GM12872 (cell line): ENCODE measurements around the gene PRKN.

Source experiments
- CTCF ChIP-seq: IDR thresholded peaks from 3 replicates; pipeline ENCODE4 v1.5.1; 2011; ENCODE audit warnings: low read depth, mild to moderate bottlenecking, low read length, moderate library complexity; ENCODE audit not compliant: insufficient read depth

The PRKN gene

GRCh38 chr6:162435071-162435470 lies 292.5 kb downstream of the PRKN start:
- no peak for TF ChIP-seq CTCF

GRCh38 chr6:162421004-162421403 lies 306.6 kb downstream of the PRKN start:
- TF ChIP-seq CTCF = no peak

DNA sequence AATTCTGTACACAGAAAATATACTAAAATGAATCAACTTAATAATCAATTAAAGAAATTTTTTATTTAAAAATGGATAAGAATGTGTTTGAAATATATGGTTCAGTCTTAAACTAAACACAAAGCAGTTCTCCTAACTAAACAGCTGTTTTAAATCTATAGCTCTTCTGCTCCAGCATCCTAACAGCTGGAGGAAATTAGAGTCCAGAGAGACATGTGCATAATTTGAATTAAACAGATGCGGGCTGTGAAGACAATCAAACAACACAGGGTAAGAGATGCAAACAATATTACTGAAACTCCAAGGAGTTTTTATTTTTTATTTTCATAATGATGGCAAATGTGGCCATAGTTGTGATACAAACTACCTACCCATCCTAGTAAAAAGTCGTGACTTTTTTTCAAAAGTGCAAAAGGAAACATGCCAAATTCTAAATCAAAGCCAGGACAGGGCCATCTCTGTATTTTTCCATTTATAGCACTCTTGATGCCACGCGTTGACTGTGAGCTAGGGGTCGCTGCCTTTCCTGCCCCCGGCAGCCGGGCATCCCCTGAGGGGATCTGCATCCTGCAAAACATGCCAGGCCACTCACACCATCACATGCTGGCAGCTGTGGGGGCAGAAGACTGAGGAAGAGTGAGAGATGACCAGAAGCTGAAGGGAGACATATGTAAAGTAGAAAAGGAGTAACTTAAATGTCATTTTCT lies 310.6 kb downstream of the PRKN start:
- no peak for TF ChIP-seq CTCF

GRCh38 chr6:162416307-162416706 lies 311.3 kb downstream of the PRKN start:
- no peak for TF ChIP-seq CTCF

DNA sequence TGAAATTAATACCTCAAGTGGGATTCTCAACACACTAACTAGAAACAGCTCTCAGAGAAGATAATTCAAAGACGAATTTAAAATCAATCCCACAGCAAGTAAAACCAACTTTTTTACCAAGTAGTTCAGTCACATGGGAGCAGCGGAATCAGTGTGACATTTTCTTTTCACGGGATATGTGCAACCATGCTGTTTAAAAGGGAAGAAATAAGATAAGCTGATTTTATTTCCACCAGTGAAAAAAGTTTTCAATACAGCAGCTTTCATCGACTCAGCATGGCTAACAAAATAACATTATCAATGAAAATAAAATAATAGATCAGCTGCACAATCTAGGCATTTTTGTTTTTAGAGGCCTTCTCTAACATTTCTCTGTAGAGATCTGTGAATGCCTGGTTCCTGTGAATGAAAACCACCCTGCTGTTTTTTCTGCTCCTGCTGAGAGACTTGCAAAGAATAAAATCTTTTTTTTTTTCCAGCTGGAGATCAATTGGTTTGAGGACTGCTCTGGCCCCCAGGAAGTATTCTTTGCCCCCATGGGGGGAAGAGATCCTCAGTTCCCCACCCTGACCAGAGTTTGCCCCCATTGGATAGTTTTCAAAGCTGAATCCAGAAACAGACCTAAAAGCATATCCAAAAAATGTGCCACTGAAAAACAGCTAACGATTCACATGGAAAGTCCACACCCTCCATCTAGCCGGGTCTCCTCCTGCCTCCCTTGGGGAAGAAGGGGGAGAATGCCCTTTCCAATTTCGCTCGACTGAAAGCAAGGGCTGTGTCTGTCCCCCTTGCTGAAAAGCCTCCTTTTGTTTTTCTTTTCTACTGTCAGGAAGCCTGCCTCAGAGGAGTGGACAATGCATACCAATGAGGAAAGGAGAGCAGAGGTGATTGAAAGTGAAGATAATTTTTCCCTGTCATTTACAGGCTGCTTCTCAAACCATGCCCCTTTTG lies 317.6 kb downstream of the PRKN start:
- no peak for TF ChIP-seq CTCF

GRCh38 chr6:162408826-162409535 lies 318.6 kb downstream of the PRKN start:
- TF ChIP-seq CTCF = no peak

- TF ChIP-seq CTCF = no peak
Measured at GRCh38 chr6:162404951-162405350, 322.6 kb downstream of the PRKN start.
